Neural progenitor cell (in vitro differentiated cells): ENCODE results near the gene COL21A1. TPM values are rescaled to one million over a fixed set of nuclear protein-coding genes. Genes with fewer than 3 reads are reported as not detected.

ENCODE experiments used
- DNase-seq: peaks from one replicate; pipeline ENCODE4 v3.0.0-alpha.2; 2016; ENCODE audit warnings: low spot score
- H2AFZ ChIP-seq: fragments of 200-600 bp; sonication (generic); replicated peaks from 2 replicates; pipeline ENCODE4 v1.6.1; 2016; ENCODE audit warnings: antibody characterized with exemption
- H3F3A ChIP-seq: fragments of 200-600 bp; sonication (generic); 2 replicates; pipeline ENCODE4 v1.6.1; 2016; ENCODE audit warnings: antibody characterized with exemption, low read depth
- H3K27ac ChIP-seq: fragments of 200-600 bp; sonication (generic); 2 replicates; pipeline ENCODE4 v1.5.1; 2016; ENCODE audit warnings: mild to moderate bottlenecking
- H3K27me3 ChIP-seq: fragments of 200-600 bp; sonication (generic); 2 replicates; pipeline ENCODE4 v1.6.1; 2016; ENCODE audit warnings: mild to moderate bottlenecking, moderate library complexity
- H3K36me3 ChIP-seq: fragments of 200-600 bp; sonication (generic); 2 replicates; pipeline ENCODE4 v1.5.1; 2016
- H3K4me1 ChIP-seq: fragments of 200-600 bp; sonication (generic); 2 replicates; pipeline ENCODE4 v1.6.1; 2016; ENCODE audit warnings: mixed run types
- H3K4me2 ChIP-seq: fragments of 200-600 bp; sonication (generic); 2 replicates; pipeline ENCODE4 v1.6.1; 2016
- H3K4me3 ChIP-seq: fragments of 200-600 bp; sonication (generic); 2 replicates; pipeline ENCODE4 v1.5.1; 2016
- H3K79me2 ChIP-seq: fragments of 200-600 bp; sonication (generic); 2 replicates; pipeline ENCODE4 v1.6.1; 2016; ENCODE audit warnings: low read depth
- H3K9ac ChIP-seq: fragments of 200-600 bp; sonication (generic); 2 replicates; pipeline ENCODE4 v1.6.1; 2016
- H3K9me3 ChIP-seq: fragments of 200-600 bp; sonication (generic); 2 replicates; pipeline ENCODE4 v1.5.1; 2016; ENCODE audit warnings: low read depth
- H4K20me1 ChIP-seq: fragments of 200-600 bp; sonication (generic); 2 replicates; pipeline ENCODE4 v1.6.1; 2016; ENCODE audit warnings: low read depth
- H3K27ac Mint-ChIP-seq: 3 replicates; pipeline ENCODE4 v1.8.0; 2021; ENCODE audit warnings: mixed read lengths
- H3K27me3 Mint-ChIP-seq: 2 replicates; pipeline ENCODE4 v1.8.0; 2022; ENCODE audit warnings: low read depth, mild to moderate bottlenecking, inconsistent platforms, moderate library complexity, mixed read lengths; ENCODE audit not compliant: insufficient read depth
- H3K36me3 Mint-ChIP-seq: 3 replicates; pipeline ENCODE4 v1.8.0; 2021; ENCODE audit warnings: mixed read lengths
- H3K4me1 Mint-ChIP-seq: 3 replicates; pipeline ENCODE4 v1.8.0; 2021; ENCODE audit warnings: mixed read lengths
- H3K4me3 Mint-ChIP-seq: 3 replicates; pipeline ENCODE4 v1.8.0; 2021; ENCODE audit warnings: mild to moderate bottlenecking, moderate library complexity, mixed read lengths
- H3K9me3 Mint-ChIP-seq: 3 replicates; pipeline ENCODE4 v1.8.0; 2020; ENCODE audit warnings: mixed read lengths
- EZH2 ChIP-seq: fragments of 200-600 bp; sonication (generic); IDR thresholded peaks from 2 replicates; pipeline ENCODE4 v1.6.1; 2017; ENCODE audit warnings: antibody characterized with exemption, mild to moderate bottlenecking, moderate library complexity
- EZH2phosphoT487 ChIP-seq: fragments of 200-600 bp; sonication (generic); IDR thresholded peaks from 2 replicates; pipeline ENCODE4 v1.6.1; 2017; ENCODE audit warnings: antibody characterized with exemption
- total RNA-seq: library from RNA; depleted of rRNA; stranded (reverse); fragments of >200 nt; gene quantifications from 2 replicates; pipeline ENCODE4 v1.2.3, GENCODE V29; 2015; ENCODE audit warnings: low replicate concordance
- TF ChIP-seq, protein P1 (sequence below): fragments of 200-600 bp; sonication (generic); IDR thresholded peaks from 2 replicates; pipeline ENCODE4 v1.5.1; 2017; ENCODE audit warnings: antibody characterized with exemption, mild to moderate bottlenecking

Gene COL21A1
- total RNA-seq, 1 donor from 2014 or later = 0.95 TPM

DNA sequence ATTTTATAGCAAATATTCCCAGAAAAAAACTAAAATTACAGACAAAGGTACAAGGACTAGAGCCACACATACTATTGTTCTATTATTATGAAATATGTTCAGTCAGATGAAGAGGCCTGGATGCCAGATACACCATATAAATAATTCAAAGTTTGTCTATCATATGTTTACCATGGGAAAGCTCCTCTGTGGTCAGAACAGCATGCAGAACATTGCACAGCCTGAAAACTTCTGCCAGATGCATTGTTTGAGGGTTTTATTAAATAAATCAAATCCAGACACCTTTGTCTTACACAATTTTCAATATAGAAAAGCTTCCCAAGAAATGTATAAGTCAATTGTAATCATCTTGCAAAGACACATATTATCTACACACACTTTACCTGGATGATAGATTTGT is 35.0 kb upstream of the COL21A1 start:
- H3K4me3 ChIP-seq = no peak overlapping the region
- peaks cover 28% of the 10 kb centered on the region for H3K4me1 ChIP-seq
- H3K9me3 ChIP-seq = no peaks in the 10 kb centered on the region
- H3K9ac ChIP-seq = no peak overlapping the region
- H4K20me1 ChIP-seq = no peaks in the 10 kb centered on the region
- H3K9me3 Mint-ChIP-seq = peaks cover 2% of the 10 kb centered on the region
- H3K27ac ChIP-seq = no peak overlapping the region
- H3K79me2 ChIP-seq = no peaks in the 10 kb centered on the region
- no peak for DNase-seq
- no peaks in the 10 kb centered on the region for H3K36me3 ChIP-seq
- no peaks in the 10 kb centered on the region for H3K36me3 Mint-ChIP-seq
- no peak overlapping the region for H2AFZ ChIP-seq
- H3K4me2 ChIP-seq = no peak overlapping the region
- TF ChIP-seq EZH2 = no peak
- TF ChIP-seq EZH2phosphoT487 = no peak
- TF ChIP-seq, protein P1, sequence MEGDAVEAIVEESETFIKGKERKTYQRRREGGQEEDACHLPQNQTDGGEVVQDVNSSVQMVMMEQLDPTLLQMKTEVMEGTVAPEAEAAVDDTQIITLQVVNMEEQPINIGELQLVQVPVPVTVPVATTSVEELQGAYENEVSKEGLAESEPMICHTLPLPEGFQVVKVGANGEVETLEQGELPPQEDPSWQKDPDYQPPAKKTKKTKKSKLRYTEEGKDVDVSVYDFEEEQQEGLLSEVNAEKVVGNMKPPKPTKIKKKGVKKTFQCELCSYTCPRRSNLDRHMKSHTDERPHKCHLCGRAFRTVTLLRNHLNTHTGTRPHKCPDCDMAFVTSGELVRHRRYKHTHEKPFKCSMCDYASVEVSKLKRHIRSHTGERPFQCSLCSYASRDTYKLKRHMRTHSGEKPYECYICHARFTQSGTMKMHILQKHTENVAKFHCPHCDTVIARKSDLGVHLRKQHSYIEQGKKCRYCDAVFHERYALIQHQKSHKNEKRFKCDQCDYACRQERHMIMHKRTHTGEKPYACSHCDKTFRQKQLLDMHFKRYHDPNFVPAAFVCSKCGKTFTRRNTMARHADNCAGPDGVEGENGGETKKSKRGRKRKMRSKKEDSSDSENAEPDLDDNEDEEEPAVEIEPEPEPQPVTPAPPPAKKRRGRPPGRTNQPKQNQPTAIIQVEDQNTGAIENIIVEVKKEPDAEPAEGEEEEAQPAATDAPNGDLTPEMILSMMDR = no peak
- no peaks in the 10 kb centered on the region for H3K27me3 ChIP-seq
- H3K27me3 Mint-ChIP-seq = no peaks in the 10 kb centered on the region
- H3K4me3 Mint-ChIP-seq = no peak overlapping the region
- peaks cover 21% of the 10 kb centered on the region for H3F3A ChIP-seq
- peaks cover 19% of the 10 kb centered on the region for H3K4me1 Mint-ChIP-seq
- no peak overlapping the region for H3K27ac Mint-ChIP-seq

DNA sequence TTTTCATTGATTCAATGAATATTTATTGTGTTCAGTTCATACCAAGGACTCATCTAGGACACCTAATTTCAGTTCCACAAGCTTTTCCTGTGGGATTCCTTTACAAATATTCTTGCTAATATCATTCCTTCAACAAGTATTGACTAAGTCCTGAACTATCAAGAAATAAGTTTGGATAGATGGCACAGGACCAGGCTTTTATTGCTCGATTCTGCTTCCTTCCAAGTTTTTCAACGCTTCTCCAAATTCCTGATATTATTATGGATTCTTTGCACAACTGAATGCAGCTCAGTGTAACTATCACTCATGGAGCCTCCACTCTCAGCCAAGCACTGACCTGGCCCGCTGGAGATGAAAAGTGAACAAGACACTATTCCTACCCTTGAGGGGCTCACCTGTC is 32.7 kb upstream of the COL21A1 start:
- H3K27me3 ChIP-seq = no peaks in the 10 kb centered on the region
- no peaks in the 10 kb centered on the region for H3K27me3 Mint-ChIP-seq

DNA sequence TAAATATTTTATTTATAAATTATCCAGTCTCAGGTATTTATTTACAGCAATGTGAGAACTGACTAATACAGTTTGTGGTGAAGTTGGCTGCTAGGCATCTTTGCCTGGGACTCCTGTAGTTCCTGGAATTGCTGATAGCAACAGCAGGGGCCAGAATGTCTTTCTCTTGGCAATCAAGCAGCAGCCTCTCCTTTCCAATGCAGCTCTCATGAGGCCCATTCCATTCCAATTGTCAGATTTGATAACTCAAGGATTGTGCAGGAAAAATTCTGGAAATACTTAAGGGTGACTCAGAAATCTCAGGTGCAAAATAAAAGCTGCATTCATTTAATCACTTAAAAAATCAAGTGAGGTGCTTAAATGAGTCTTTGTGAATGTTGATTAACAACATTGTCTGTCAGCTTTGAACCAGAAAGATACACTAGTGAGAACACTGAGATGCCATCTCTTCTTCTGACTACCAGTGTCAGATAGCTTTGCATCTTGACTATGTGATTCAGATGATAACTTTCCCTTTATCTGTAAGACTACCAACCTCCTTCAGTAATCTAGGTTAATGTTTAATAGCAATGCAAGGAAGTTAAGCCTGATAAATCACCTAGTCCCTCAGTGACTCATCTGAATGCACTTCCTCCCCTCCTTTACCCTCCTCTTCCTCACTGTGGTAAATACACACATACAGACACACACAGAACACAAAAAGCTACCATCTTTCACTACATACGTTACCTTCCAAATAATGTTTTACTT is 32.1 kb upstream of the COL21A1 start:
- Mint-ChIP-seq H3K4me1 (peaks cover 19% of the 10 kb centered on the region), H3K36me3 (no peaks in the 10 kb centered on the region), H3K27me3 (no peaks in the 10 kb centered on the region), H3K4me3 (no peak overlapping the region), H3K27ac (no peak overlapping the region), H3K9me3 (peaks cover 16% of the 10 kb centered on the region)
- Histone ChIP-seq H3K27me3 (no peaks in the 10 kb centered on the region), H3K9me3 (no peaks in the 10 kb centered on the region), H3K9ac (no peak overlapping the region), H3K4me3 (no peak overlapping the region), H3K36me3 (no peaks in the 10 kb centered on the region), H3F3A (peaks cover 21% of the 10 kb centered on the region), H3K27ac (peak overlapping the region; percentile 70), H3K4me2 (no peak overlapping the region), H3K79me2 (no peaks in the 10 kb centered on the region), H2AFZ (no peak overlapping the region), H3K4me1 (peaks cover 21% of the 10 kb centered on the region), H4K20me1 (no peaks in the 10 kb centered on the region)
- TF ChIP-seq EZH2 (no peak), EZH2phosphoT487 (no peak)
- TF ChIP-seq, protein P1 = no peak
- DNase-seq = no peak

More for the DNA sequence above, 32.7 kb upstream of the COL21A1 start:
- no peak overlapping the region for H3K4me3 ChIP-seq
- H3K9me3 ChIP-seq = no peaks in the 10 kb centered on the region
- DNase-seq = no peak
- H3K4me1 ChIP-seq = peaks cover 21% of the 10 kb centered on the region
- H3K79me2 ChIP-seq = no peaks in the 10 kb centered on the region
- no peak overlapping the region for H3K4me2 ChIP-seq
- TF ChIP-seq EZH2 (no peak), EZH2phosphoT487 (no peak)
- TF ChIP-seq, protein P1 = no peak
- H3K9me3 Mint-ChIP-seq = peaks cover 11% of the 10 kb centered on the region
- no peak overlapping the region for H3K9ac ChIP-seq
- H3K36me3 ChIP-seq = no peaks in the 10 kb centered on the region
- no peak overlapping the region for H3K4me3 Mint-ChIP-seq
- H3F3A ChIP-seq = peaks cover 21% of the 10 kb centered on the region
- no peaks in the 10 kb centered on the region for H4K20me1 ChIP-seq
- no peak overlapping the region for H3K27ac Mint-ChIP-seq
- H2AFZ ChIP-seq = no peak overlapping the region
- peaks cover 19% of the 10 kb centered on the region for H3K4me1 Mint-ChIP-seq
- no peak overlapping the region for H3K27ac ChIP-seq
- no peaks in the 10 kb centered on the region for H3K36me3 Mint-ChIP-seq
